ENCODE measurements around the gene NDUFB3. TPM values are rescaled to one million over a fixed set of nuclear protein-coding genes. Genes with fewer than 3 reads are reported as not detected.
"Not testable (repeated sequence)": the region's sequence is repeated elsewhere in the genome, so short reads cannot be mapped to it uniquely, and the experiment has no call there.

The NDUFB3 gene
- total and polyA plus RNA-seq, 5 donors from 2014 or later: 26.2 to 370 (median 294) TPM

- not testable (repeated sequence) for H3K4me3 Mint-ChIP-seq; H3K9me3 Mint-ChIP-seq; H3K9me3 ChIP-seq (ENCODE audit: control insufficient read depth in 2 of 2, low read length in 2 of 2); H3K27ac ChIP-seq (ENCODE audit: insufficient read depth, low read length, poor library complexity, severe bottlenecking); H3K27me3 ChIP-seq (ENCODE audit: control insufficient read depth, insufficient read depth, low read length); H3K4me1 ChIP-seq (ENCODE audit: control insufficient read depth, insufficient read depth, low read length, poor library complexity, severe bottlenecking); H3K27me3 Mint-ChIP-seq; H3K4me3 ChIP-seq (ENCODE audit: low read depth, low read length); DNase-seq; H3K27ac Mint-ChIP-seq; ATAC-seq (ENCODE audit: low read depth in 2 of 2)
- Mint-ChIP-seq H3K36me3 (peaks cover 14% of the 10 kb centered on the region), H3K4me1 (peaks cover 21 to 60% (median 44%) of the 10 kb centered on the region in 4 donors)
- peaks cover 14% of the 10 kb centered on the region for H3K36me3 ChIP-seq (ENCODE audit: control insufficient read depth, insufficient read depth, low read length)
Measured at GRCh38 chr2:201063516-201063915, 8.3 kb upstream of the NDUFB3 start.

GRCh38 chr2:201064797-201065329 lies 6.9 kb upstream of the NDUFB3 start:
- Histone ChIP-seq H3K4me3 (ENCODE audit: low read depth, low read length) (no peak overlapping the region), H3K36me3 (ENCODE audit: control insufficient read depth, insufficient read depth, low read length) (peaks cover 8% of the 10 kb centered on the region), H3K27ac (ENCODE audit: insufficient read depth, low read length, poor library complexity, severe bottlenecking) (no peak overlapping the region), H3K4me1 (ENCODE audit: control insufficient read depth, insufficient read depth, low read length, poor library complexity, severe bottlenecking) (peaks cover 16% of the 10 kb centered on the region), H3K27me3 (ENCODE audit: control insufficient read depth, insufficient read depth, low read length) (no peaks in the 10 kb centered on the region), H3K9me3 (ENCODE audit: control insufficient read depth in 2 of 2, low read length in 2 of 2) (no peaks in the 10 kb centered on the region)
- H3K36me3 Mint-ChIP-seq: peaks cover 10% of the 10 kb centered on the region
- ATAC-seq (ENCODE audit: low read depth in 2 of 2) (no peak), DNase-seq (no peak)
- H3K4me3 Mint-ChIP-seq: no peak overlapping the region
- H3K9me3 Mint-ChIP-seq: no peaks in the 10 kb centered on the region
- no peaks in the 10 kb centered on the region for H3K27me3 Mint-ChIP-seq
- peak overlapping the region in 1 of 3 donors; percentile 6 for H3K27ac Mint-ChIP-seq
- H3K4me1 Mint-ChIP-seq: peaks cover 21 to 61% (median 44%) of the 10 kb centered on the region in 4 donors

GRCh38 chr2:201070948-201071478 lies 788 bp upstream of the NDUFB3 start:
- Mint-ChIP-seq H3K27me3 (peaks cover 7% of the 10 kb centered on the region), H3K27ac (peak overlapping the region; percentile 86 to 98 (median 96)), H3K9me3 (no peaks in the 10 kb centered on the region), H3K36me3 (peaks cover 3% of the 10 kb centered on the region), H3K4me1 (peaks cover 25 to 65% (median 50%) of the 10 kb centered on the region in 4 donors), H3K4me3 (peak overlapping the region; percentile 95 to 98 (median 98))
- ATAC-seq (ENCODE audit: low read depth in 2 of 2) (peak; percentile 8 to 9), DNase-seq (no peak)
- no peaks in the 10 kb centered on the region for H3K27me3 ChIP-seq (ENCODE audit: control insufficient read depth, insufficient read depth, low read length)
- peak overlapping the region; percentile 90 for H3K27ac ChIP-seq (ENCODE audit: insufficient read depth, low read length, poor library complexity, severe bottlenecking)
- H3K9me3 ChIP-seq (ENCODE audit: control insufficient read depth in 2 of 2, low read length in 2 of 2): no peaks in the 10 kb centered on the region
- peak overlapping the region; percentile 99 for H3K4me3 ChIP-seq (ENCODE audit: low read depth, low read length)
- H3K36me3 ChIP-seq (ENCODE audit: control insufficient read depth, insufficient read depth, low read length): no peaks in the 10 kb centered on the region
- peaks cover 42% of the 10 kb centered on the region for H3K4me1 ChIP-seq (ENCODE audit: control insufficient read depth, insufficient read depth, low read length, poor library complexity, severe bottlenecking)

GRCh38 chr2:201072201-201072530 lies 365 bp downstream of the NDUFB3 start:
- Histone ChIP-seq H3K4me1 (ENCODE audit: control insufficient read depth, insufficient read depth, low read length, poor library complexity, severe bottlenecking) (peaks cover 42% of the 10 kb centered on the region), H3K27me3 (ENCODE audit: control insufficient read depth, insufficient read depth, low read length) (no peaks in the 10 kb centered on the region), H3K9me3 (ENCODE audit: control insufficient read depth in 2 of 2, low read length in 2 of 2) (no peaks in the 10 kb centered on the region), H3K36me3 (ENCODE audit: control insufficient read depth, insufficient read depth, low read length) (no peaks in the 10 kb centered on the region), H3K27ac (ENCODE audit: insufficient read depth, low read length, poor library complexity, severe bottlenecking) (peak overlapping the region; percentile 90), H3K4me3 (ENCODE audit: low read depth, low read length) (peak overlapping the region; percentile 99)
- Mint-ChIP-seq H3K4me3 (peak overlapping the region; percentile 95 to 98 (median 98)), H3K27me3 (peaks cover 7% of the 10 kb centered on the region), H3K4me1 (peaks cover 25 to 57% (median 42%) of the 10 kb centered on the region in 4 donors), H3K9me3 (no peaks in the 10 kb centered on the region), H3K27ac (peak overlapping the region; percentile 86 to 98 (median 96)), H3K36me3 (no peaks in the 10 kb centered on the region)
- no peak for ATAC-seq (ENCODE audit: low read depth in 2 of 2)
- DNase-seq: no peak

GRCh38 chr2:201073071-201073470 lies 1.3 kb downstream of the NDUFB3 start:
- no peak for ATAC-seq (ENCODE audit: low read depth in 2 of 2)
- Histone ChIP-seq H3K36me3 (ENCODE audit: control insufficient read depth, insufficient read depth, low read length) (no peaks in the 10 kb centered on the region), H3K27me3 (ENCODE audit: control insufficient read depth, insufficient read depth, low read length) (no peaks in the 10 kb centered on the region), H3K27ac (ENCODE audit: insufficient read depth, low read length, poor library complexity, severe bottlenecking) (no peak overlapping the region), H3K4me3 (ENCODE audit: low read depth, low read length) (peak overlapping the region; percentile 99), H3K9me3 (ENCODE audit: control insufficient read depth in 2 of 2, low read length in 2 of 2) (no peaks in the 10 kb centered on the region), H3K4me1 (ENCODE audit: control insufficient read depth, insufficient read depth, low read length, poor library complexity, severe bottlenecking) (peaks cover 42% of the 10 kb centered on the region)
- H3K36me3 Mint-ChIP-seq: no peaks in the 10 kb centered on the region
- H3K27me3 Mint-ChIP-seq: peaks cover 7% of the 10 kb centered on the region
- no peaks in the 10 kb centered on the region for H3K9me3 Mint-ChIP-seq
- H3K27ac Mint-ChIP-seq: peak overlapping the region in 1 of 3 donors; percentile 51
- H3K4me3 Mint-ChIP-seq: peak overlapping the region; percentile 32 to 84 (median 68)
- peaks cover 27 to 50% (median 40%) of the 10 kb centered on the region in 4 donors for H3K4me1 Mint-ChIP-seq
- no peak for DNase-seq

GRCh38 chr2:201074996-201075395 lies 3.2 kb downstream of the NDUFB3 start:
- Histone ChIP-seq H3K27me3 (ENCODE audit: control insufficient read depth, insufficient read depth, low read length) (no peaks in the 10 kb centered on the region), H3K9me3 (ENCODE audit: control insufficient read depth in 2 of 2, low read length in 2 of 2) (no peaks in the 10 kb centered on the region), H3K4me1 (ENCODE audit: control insufficient read depth, insufficient read depth, low read length, poor library complexity, severe bottlenecking) (peaks cover 25% of the 10 kb centered on the region), H3K27ac (ENCODE audit: insufficient read depth, low read length, poor library complexity, severe bottlenecking) (no peak overlapping the region), H3K4me3 (ENCODE audit: low read depth, low read length) (no peak overlapping the region), H3K36me3 (ENCODE audit: control insufficient read depth, insufficient read depth, low read length) (peaks cover 14% of the 10 kb centered on the region)
- DNase-seq (no peak), ATAC-seq (ENCODE audit: low read depth in 2 of 2) (no peak)
- Mint-ChIP-seq H3K27ac (no peak overlapping the region), H3K4me3 (peak overlapping the region in 1 of 4 donors; percentile 52), H3K36me3 (peaks cover 2% of the 10 kb centered on the region), H3K4me1 (peaks cover 19 to 40% (median 31%) of the 10 kb centered on the region in 4 donors), H3K9me3 (no peaks in the 10 kb centered on the region), H3K27me3 (peaks cover 7% of the 10 kb centered on the region)

GRCh38 chr2:201084863-201085262 lies 13.1 kb downstream of the NDUFB3 start:
- Histone ChIP-seq H3K4me1 (ENCODE audit: control insufficient read depth, insufficient read depth, low read length, poor library complexity, severe bottlenecking) (no peaks in the 10 kb centered on the region), H3K27me3 (ENCODE audit: control insufficient read depth, insufficient read depth, low read length) (no peaks in the 10 kb centered on the region), H3K9me3 (ENCODE audit: control insufficient read depth in 2 of 2, low read length in 2 of 2) (no peaks in the 10 kb centered on the region), H3K27ac (ENCODE audit: insufficient read depth, low read length, poor library complexity, severe bottlenecking) (no peak overlapping the region), H3K36me3 (ENCODE audit: control insufficient read depth, insufficient read depth, low read length) (peaks cover 38% of the 10 kb centered on the region), H3K4me3 (ENCODE audit: low read depth, low read length) (no peak overlapping the region)
- H3K4me3 Mint-ChIP-seq: no peak overlapping the region
- DNase-seq (no peak), ATAC-seq (ENCODE audit: low read depth in 2 of 2) (no peak)
- H3K27me3 Mint-ChIP-seq: no peaks in the 10 kb centered on the region
- peaks cover 3 to 11% (median 6%) of the 10 kb centered on the region in 4 donors for H3K4me1 Mint-ChIP-seq
- H3K36me3 Mint-ChIP-seq: peaks cover 15% of the 10 kb centered on the region
- peak overlapping the region in 2 of 3 donors; percentile 12 to 74 for H3K27ac Mint-ChIP-seq
- no peaks in the 10 kb centered on the region for H3K9me3 Mint-ChIP-seq

GRCh38 chr2:201090574-201090973 lies 18.8 kb downstream of the NDUFB3 start:
- Mint-ChIP-seq H3K4me3 (no peak overlapping the region), H3K4me1 (no peaks in the 10 kb centered on the region), H3K36me3 (peaks cover 11% of the 10 kb centered on the region), H3K27ac (no peak overlapping the region), H3K27me3 (no peaks in the 10 kb centered on the region), H3K9me3 (no peaks in the 10 kb centered on the region)
- Histone ChIP-seq H3K27me3 (ENCODE audit: control insufficient read depth, insufficient read depth, low read length) (no peaks in the 10 kb centered on the region), H3K4me1 (ENCODE audit: control insufficient read depth, insufficient read depth, low read length, poor library complexity, severe bottlenecking) (no peaks in the 10 kb centered on the region), H3K36me3 (ENCODE audit: control insufficient read depth, insufficient read depth, low read length) (peaks cover 7% of the 10 kb centered on the region), H3K4me3 (ENCODE audit: low read depth, low read length) (no peak overlapping the region), H3K27ac (ENCODE audit: insufficient read depth, low read length, poor library complexity, severe bottlenecking) (no peak overlapping the region), H3K9me3 (ENCODE audit: control insufficient read depth in 2 of 2, low read length in 2 of 2) (no peaks in the 10 kb centered on the region)
- DNase-seq (no peak), ATAC-seq (ENCODE audit: low read depth in 2 of 2) (no peak)
